ENCODE measurements around the gene PPT2. TPM values are rescaled to one million over a fixed set of nuclear protein-coding genes. Genes with fewer than 3 reads are reported as not detected.
A peak's percentile ranks its signal among the peaks of the same experiment; 100 is the strongest.

PPT2 gene
- total and polyA plus RNA-seq, 2 of the 13 experiments (the other 11 are each of a cell fraction or from before 2014, with no cell fraction given) = 39.2 to 61.8 TPM

- TF ChIP-seq BRCA1 (CRISPR knock-in tag; IDR thresholded peaks at IDR 0.05) = no peak
- TF ChIP-seq, protein P1, sequence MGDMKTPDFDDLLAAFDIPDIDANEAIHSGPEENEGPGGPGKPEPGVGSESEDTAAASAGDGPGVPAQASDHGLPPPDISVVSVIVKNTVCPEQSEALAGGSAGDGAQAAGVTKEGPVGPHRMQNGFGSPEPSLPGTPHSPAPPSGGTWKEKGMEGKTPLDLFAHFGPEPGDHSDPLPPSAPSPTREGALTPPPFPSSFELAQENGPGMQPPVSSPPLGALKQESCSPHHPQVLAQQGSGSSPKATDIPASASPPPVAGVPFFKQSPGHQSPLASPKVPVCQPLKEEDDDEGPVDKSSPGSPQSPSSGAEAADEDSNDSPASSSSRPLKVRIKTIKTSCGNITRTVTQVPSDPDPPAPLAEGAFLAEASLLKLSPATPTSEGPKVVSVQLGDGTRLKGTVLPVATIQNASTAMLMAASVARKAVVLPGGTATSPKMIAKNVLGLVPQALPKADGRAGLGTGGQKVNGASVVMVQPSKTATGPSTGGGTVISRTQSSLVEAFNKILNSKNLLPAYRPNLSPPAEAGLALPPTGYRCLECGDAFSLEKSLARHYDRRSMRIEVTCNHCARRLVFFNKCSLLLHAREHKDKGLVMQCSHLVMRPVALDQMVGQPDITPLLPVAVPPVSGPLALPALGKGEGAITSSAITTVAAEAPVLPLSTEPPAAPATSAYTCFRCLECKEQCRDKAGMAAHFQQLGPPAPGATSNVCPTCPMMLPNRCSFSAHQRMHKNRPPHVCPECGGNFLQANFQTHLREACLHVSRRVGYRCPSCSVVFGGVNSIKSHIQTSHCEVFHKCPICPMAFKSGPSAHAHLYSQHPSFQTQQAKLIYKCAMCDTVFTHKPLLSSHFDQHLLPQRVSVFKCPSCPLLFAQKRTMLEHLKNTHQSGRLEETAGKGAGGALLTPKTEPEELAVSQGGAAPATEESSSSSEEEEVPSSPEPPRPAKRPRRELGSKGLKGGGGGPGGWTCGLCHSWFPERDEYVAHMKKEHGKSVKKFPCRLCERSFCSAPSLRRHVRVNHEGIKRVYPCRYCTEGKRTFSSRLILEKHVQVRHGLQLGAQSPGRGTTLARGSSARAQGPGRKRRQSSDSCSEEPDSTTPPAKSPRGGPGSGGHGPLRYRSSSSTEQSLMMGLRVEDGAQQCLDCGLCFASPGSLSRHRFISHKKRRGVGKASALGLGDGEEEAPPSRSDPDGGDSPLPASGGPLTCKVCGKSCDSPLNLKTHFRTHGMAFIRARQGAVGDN (CRISPR knock-in tag; IDR thresholded peaks at IDR 0.05) = peak; percentile 3
- TF ChIP-seq ZFY (CRISPR knock-in tag; IDR thresholded peaks at IDR 0.05) = peak; percentile 41; the same call in 1 of the 2 replicates
- TF ChIP-seq ZGPAT (CRISPR knock-in tag; IDR thresholded peaks at IDR 0.05) = no peak; the same call in 1 of the 2 replicates
- TF ChIP-seq ZNF598 (CRISPR knock-in tag; IDR thresholded peaks at IDR 0.05; ENCODE audit: borderline replicate concordance) = no peak; the same call in 1 of the 2 replicates
- TF ChIP-seq ZNF609 (CRISPR knock-in tag; IDR thresholded peaks at IDR 0.05; ENCODE audit: borderline replicate concordance) = no peak
- TF ChIP-seq, protein P2, sequence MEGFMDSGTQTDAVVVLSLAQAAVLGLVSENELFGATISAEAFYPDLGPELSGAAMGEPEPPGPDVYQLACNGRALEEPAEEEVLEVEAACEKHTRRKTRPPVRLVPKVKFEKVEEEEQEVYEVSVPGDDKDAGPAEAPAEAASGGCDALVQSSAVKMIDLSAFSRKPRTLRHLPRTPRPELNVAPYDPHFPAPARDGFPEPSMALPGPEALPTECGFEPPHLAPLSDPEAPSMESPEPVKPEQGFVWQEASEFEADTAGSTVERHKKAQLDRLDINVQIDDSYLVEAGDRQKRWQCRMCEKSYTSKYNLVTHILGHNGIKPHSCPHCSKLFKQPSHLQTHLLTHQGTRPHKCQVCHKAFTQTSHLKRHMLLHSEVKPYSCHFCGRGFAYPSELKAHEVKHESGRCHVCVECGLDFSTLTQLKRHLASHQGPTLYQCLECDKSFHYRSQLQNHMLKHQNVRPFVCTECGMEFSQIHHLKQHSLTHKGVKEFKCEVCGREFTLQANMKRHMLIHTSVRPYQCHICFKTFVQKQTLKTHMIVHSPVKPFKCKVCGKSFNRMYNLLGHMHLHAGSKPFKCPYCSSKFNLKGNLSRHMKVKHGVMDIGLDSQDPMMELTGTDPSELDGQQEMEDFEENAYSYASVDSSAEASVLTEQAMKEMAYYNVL (CRISPR knock-in tag; IDR thresholded peaks at IDR 0.05; ENCODE audit: borderline replicate concordance) = no peak
- peak; percentile 48; the same call in 1 of the 2 replicates for TF ChIP-seq KDM2A (CRISPR knock-in tag; IDR thresholded peaks at IDR 0.05; ENCODE audit: borderline replicate concordance, low read depth)
- no peak for TF ChIP-seq BORCS8-MEF2B (CRISPR knock-in tag; IDR thresholded peaks at IDR 0.05)
- TF ChIP-seq ZNF530 (CRISPR knock-in tag; IDR thresholded peaks at IDR 0.05; ENCODE audit: low read depth) = no peak
These were observed 24.9 kb downstream of the PPT2 start (continued) for GRCh38 chr6:32178547-32179440.
